ENCODE results near the gene VANGL2.

The VANGL2 gene

GRCh38 chr1:160400223-160400645, at the start of gene VANGL2:
Gene VANGL2 (plus strand): TSS chr1:160400564. CDS start chr1:160415838, 15,274 bp downstream.
- TF ChIP-seq ZFX (IDR thresholded peaks at IDR 0.05) (no peak), CTCF (conservative IDR thresholded peaks at IDR 0.05) (no peak)
- no peak within 1 kb of the TSS for H3K27ac ChIP-seq

GRCh38 chr1:160351629-160352028, 48.7 kb upstream of the VANGL2 start:
- TF ChIP-seq ZFX (IDR thresholded peaks at IDR 0.05) (no peak), CTCF (conservative IDR thresholded peaks at IDR 0.05) (no peak)
- H3K27ac ChIP-seq = no peak overlapping the region

GRCh38 chr1:160352555-160352954, 47.8 kb upstream of the VANGL2 start:
- no peak overlapping the region for H3K27ac ChIP-seq
- no peak for TF ChIP-seq ZFX (IDR thresholded peaks at IDR 0.05)
- no peak for TF ChIP-seq CTCF (conservative IDR thresholded peaks at IDR 0.05)

GRCh38 chr1:160353223-160353622, 47.1 kb upstream of the VANGL2 start:
- no peak for TF ChIP-seq ZFX (IDR thresholded peaks at IDR 0.05)
- TF ChIP-seq CTCF (conservative IDR thresholded peaks at IDR 0.05) = no peak
- H3K27ac ChIP-seq = no peak overlapping the region

- TF ChIP-seq ZFX (IDR thresholded peaks at IDR 0.05) (no peak), CTCF (conservative IDR thresholded peaks at IDR 0.05) (peak; percentile 60)
- H3K27ac ChIP-seq = no peak overlapping the region
Measured at GRCh38 chr1:160354388-160354985, 45.9 kb upstream of the VANGL2 start.

DNA sequence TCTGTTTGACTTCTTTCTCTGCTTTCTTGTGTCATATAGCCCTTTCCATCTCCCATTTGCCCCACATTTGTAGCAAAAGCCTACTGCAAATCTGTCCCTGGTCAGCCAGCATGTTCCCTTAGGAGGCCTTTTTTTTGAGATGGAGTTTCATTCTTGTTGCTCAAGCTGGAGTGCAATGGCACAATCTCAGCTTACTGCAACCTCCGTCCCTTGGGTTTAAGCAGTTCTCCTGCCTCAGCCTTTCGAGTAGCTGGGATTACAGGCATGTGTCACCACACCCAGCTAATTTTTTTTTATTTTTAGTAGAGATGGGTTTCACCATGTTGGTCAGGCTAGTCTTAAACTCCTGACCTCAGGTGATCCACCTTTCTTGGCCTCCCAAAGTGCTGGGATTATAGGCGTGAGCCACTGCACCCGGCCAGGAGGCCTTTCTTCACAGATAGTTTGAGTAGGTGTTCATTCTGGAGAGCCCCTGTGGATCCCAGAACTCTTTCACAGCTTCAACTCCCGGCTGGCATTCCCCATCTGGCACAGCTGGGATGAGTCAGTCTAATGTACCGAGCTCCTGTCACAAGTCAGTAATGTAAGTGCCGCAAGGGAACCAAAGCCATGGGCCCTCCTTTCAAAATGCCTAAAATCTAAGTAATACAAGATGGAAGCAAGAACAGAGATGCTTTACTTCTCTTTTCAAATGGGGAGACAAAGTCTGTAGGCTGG, 42.9 kb upstream of the VANGL2 start:
- no peak for TF ChIP-seq ZFX (IDR thresholded peaks at IDR 0.05)
- no peak for TF ChIP-seq CTCF (conservative IDR thresholded peaks at IDR 0.05)
- no peak overlapping the region for H3K27ac ChIP-seq

DNA sequence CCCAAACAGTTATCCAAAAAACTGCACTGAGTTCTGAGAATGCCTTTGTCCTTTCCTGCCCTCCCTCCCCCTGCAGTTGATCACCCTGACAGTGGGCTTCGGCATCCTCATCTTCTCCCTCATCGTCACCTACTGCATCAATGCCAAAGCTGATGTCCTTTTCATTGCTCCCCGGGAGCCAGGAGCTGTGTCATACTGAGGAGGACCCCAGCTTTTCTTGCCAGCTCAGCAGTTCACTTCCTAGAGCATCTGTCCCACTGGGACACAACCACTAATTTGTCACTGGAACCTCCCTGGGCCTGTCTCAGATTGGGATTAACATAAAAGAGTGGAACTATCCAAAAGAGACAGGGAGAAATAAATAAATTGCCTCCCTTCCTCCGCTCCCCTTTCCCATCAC, 42.3 kb upstream of the VANGL2 start:
- no peak overlapping the region for H3K27ac ChIP-seq
- TF ChIP-seq ZFX (IDR thresholded peaks at IDR 0.05) = no peak

All from C4-2B (cell line).